Subcutaneous adipose tissue (tissue), 4 donors: ENCODE data around the gene GNAT1. TPM values are rescaled to one million over a fixed set of nuclear protein-coding genes. Genes with fewer than 3 reads are reported as not detected.

Source experiments
- small RNA-seq: library from RNA; depleted of rRNA; stranded (forward); fragments of <200 nt; gene quantifications from one replicate; pipeline ENCODE3, GENCODE V24; 2016
- total RNA-seq, 4 donors: library from RNA; depleted of rRNA; stranded (reverse); fragments of >200 nt; gene quantifications; one replicate each; pipeline ENCODE4 v1.1.0, GENCODE V29; 2016

GNAT1 gene
- total RNA-seq, 4 donors from 2014 or later, result not detected

Small RNA genes lying within 50 kb of the gene (small RNA-seq; reads per million reads assigned to genes)
- gene MIR566 (not detected), gene MIR5787 (not detected)

Other genes with a start within 250 kb of the GNAT1 start
- 100 to 1,000 TPM; 236 to 276 (median 256) TPM for gene RBM5, start 102.7 kb upstream of the GNAT1 start, total RNA-seq
- 10 to 100 TPM in 2 of 4 donors, 1 to 10 TPM in 2; 4.6 to 32.8 (median 11.5) TPM for gene SEMA3F, start 36.3 kb upstream of the GNAT1 start, total RNA-seq
- gene SLC38A3, start 13.7 kb downstream of the GNAT1 start, total RNA-seq, result not detected
- 100 to 1,000 TPM; 208 to 300 (median 249) TPM for gene GNAI2, start 44.6 kb downstream of the GNAT1 start, total RNA-seq
- 10 to 100 TPM in 1 of 4 donors, 1 to 10 TPM in 3; 2.4 to 13.7 (median 7.0) TPM for gene SEMA3B, start 77.5 kb downstream of the GNAT1 start, total RNA-seq
- gene LSMEM2, start 87.5 kb downstream of the GNAT1 start, total RNA-seq, result not detected
- gene IFRD2, start 100.8 kb downstream of the GNAT1 start, total RNA-seq, result 10 to 100 TPM; 31.6 to 56.4 (median 52.2) TPM
- gene HYAL3, start 107.8 kb downstream of the GNAT1 start, total RNA-seq, result 1 to 10 TPM; 1.5 to 5.1 (median 3.4) TPM
- 10 to 100 TPM in 1 of 4 donors, 1 to 10 TPM in 3; 5.2 to 10.4 (median 6.6) TPM for gene NAA80, start 107.8 kb downstream of the GNAT1 start, total RNA-seq
- 10 to 100 TPM in 1 of 4 donors, 1 to 10 TPM in 3; 3.1 to 13.8 (median 4.7) TPM for gene HYAL1, start 112.0 kb downstream of the GNAT1 start, total RNA-seq
- gene HYAL2, start 131.1 kb downstream of the GNAT1 start, total RNA-seq, result 100 to 1,000 TPM in 2 of 4 donors, 10 to 100 TPM in 2; 54.4 to 207 (median 117) TPM
- 10 to 100 TPM; 17.8 to 27.5 (median 20.7) TPM for gene TUSC2, start 136.6 kb downstream of the GNAT1 start, total RNA-seq
- 10 to 100 TPM; 37.0 to 62.8 (median 54.1) TPM for gene RASSF1, start 149.2 kb downstream of the GNAT1 start, total RNA-seq
- 1 to 10 TPM in 1 of 4 donors, not detected in 3; 1.5 TPM for gene ZMYND10, start 154.1 kb downstream of the GNAT1 start, total RNA-seq
- gene NPRL2, start 159.2 kb downstream of the GNAT1 start, total RNA-seq, result 10 to 100 TPM; 14.3 to 18.8 (median 17.5) TPM
- 10 to 100 TPM; 13.9 to 22.0 (median 18.2) TPM for gene CYB561D2, start 159.3 kb downstream of the GNAT1 start, total RNA-seq
- 10 to 100 TPM; 30.5 to 44.5 (median 41.2) TPM for gene TMEM115, start 167.9 kb downstream of the GNAT1 start, total RNA-seq